Esophagus (tissue), 2 donors: Measurements from ENCODE around the gene SLC10A7. TPM values are rescaled to one million over a fixed set of nuclear protein-coding genes. Genes with fewer than 3 reads are reported as not detected.

Source experiments
- H3K27ac ChIP-seq, 2 donors: one replicate each; pipeline ENCODE4 v1.5.1; 2013; ENCODE audit warnings: low read depth in 2 of 2, mild to moderate bottlenecking in 2 of 2, inconsistent platforms in 1 of 2, low read length in 1 of 2, moderate library complexity in 1 of 2
- H3K27me3 ChIP-seq, 2 donors: one replicate each; pipeline ENCODE4 v1.6.1; 2013; ENCODE audit warnings: low read length in 2 of 2, control low read depth in 1 of 2, mild to moderate bottlenecking in 1 of 2; ENCODE audit not compliant: insufficient read depth in 2 of 2, control insufficient read depth in 1 of 2
- H3K36me3 ChIP-seq, 2 donors: one replicate each; pipeline ENCODE4 v1.6.1; 2013; ENCODE audit warnings: low read length in 1 of 2; ENCODE audit not compliant: control insufficient read depth in 2 of 2, insufficient read depth in 2 of 2
- H3K4me1 ChIP-seq, 2 donors: one replicate each; pipeline ENCODE4 v1.6.1; 2013; ENCODE audit warnings: low read length in 1 of 2; ENCODE audit not compliant: control insufficient read depth in 2 of 2, insufficient read depth in 2 of 2
- H3K4me3 ChIP-seq, 2 donors: one replicate each; pipeline ENCODE4 v1.5.1; 2013; ENCODE audit warnings: low read length in 2 of 2, mild to moderate bottlenecking in 2 of 2, low read depth in 1 of 2, moderate library complexity in 1 of 2
- H3K9me3 ChIP-seq, 2 donors: one replicate each; pipeline ENCODE4 v1.6.1; 2013; ENCODE audit warnings: mild to moderate bottlenecking in 2 of 2, low read depth in 1 of 2, low read length in 1 of 2, moderate library complexity in 1 of 2; ENCODE audit not compliant: control insufficient read depth in 2 of 2, insufficient read depth in 1 of 2
- WGBS, 2 donors: extraction: QIAGEN DNeasy Blood & Tissue Kit; methylation state at CpG; one replicate each; pipeline ENCODE4 v1.1.7; 2013; 5-methylcytosine and 5-hydroxymethylcytosine counted together
- polyA plus RNA-seq, 2 donors: library from polyadenylated mRNA; stranded (reverse); fragments of 200-250 nt; gene quantifications; one replicate each; pipeline ENCODE4 v1.2.3, GENCODE V29; 2013
- donor health status: healthy with polysubstance abuse.
- donor health status: Bipolar disorder and iron deficiency.

The SLC10A7 gene
- polyA plus RNA-seq, 2 donors = 2.5 to 3.8 TPM

- Histone ChIP-seq H3K9me3 (no peaks in the 10 kb centered on the region), H3K4me1 (no peaks in the 10 kb centered on the region), H3K27me3 (no peaks in the 10 kb centered on the region), H3K36me3 (no peaks in the 10 kb centered on the region), H3K4me3 (no peak overlapping the region), H3K27ac (no peak overlapping the region)
- 62 to 75% methylated on average over 3 of the region's 3 CpGs for WGBS, 2 donors
Measured at GRCh38 chr4:146478009-146478408, 43.7 kb downstream of the SLC10A7 start.

GRCh38 chr4:146477054-146477453 is 44.7 kb downstream of the SLC10A7 start:
- H3K27me3 ChIP-seq = no peaks in the 10 kb centered on the region
- H3K9me3 ChIP-seq = no peaks in the 10 kb centered on the region
- no peak overlapping the region for H3K27ac ChIP-seq
- H3K4me1 ChIP-seq = no peaks in the 10 kb centered on the region
- H3K4me3 ChIP-seq = no peak overlapping the region
- 76 to 77% methylated on average over 2 of the region's 2 CpGs for WGBS, 2 donors
- no peaks in the 10 kb centered on the region for H3K36me3 ChIP-seq

GRCh38 chr4:146472404-146472803 is 49.3 kb downstream of the SLC10A7 start:
- no peak overlapping the region for H3K27ac ChIP-seq

GRCh38 chr4:146470604-146471003 is 51.1 kb downstream of the SLC10A7 start:
- Histone ChIP-seq H3K27me3 (no peaks in the 10 kb centered on the region), H3K4me1 (peaks cover 0 to 3% of the 10 kb centered on the region in 2 donors), H3K27ac (no peak overlapping the region), H3K4me3 (no peak overlapping the region), H3K36me3 (no peaks in the 10 kb centered on the region), H3K9me3 (no peaks in the 10 kb centered on the region)

More at GRCh38 chr4:146472404-146472803, 49.3 kb downstream of the SLC10A7 start:
- Histone ChIP-seq H3K9me3 (no peaks in the 10 kb centered on the region), H3K4me3 (no peak overlapping the region), H3K4me1 (peaks cover 0 to 3% of the 10 kb centered on the region in 2 donors), H3K36me3 (no peaks in the 10 kb centered on the region), H3K27me3 (no peaks in the 10 kb centered on the region)
- 91 to 94% methylated on average over 1 of the region's 1 CpG for WGBS, 2 donors

GRCh38 chr4:146469022-146469421 is 52.7 kb downstream of the SLC10A7 start:
- Histone ChIP-seq H3K27me3 (no peaks in the 10 kb centered on the region), H3K36me3 (no peaks in the 10 kb centered on the region), H3K4me3 (no peak overlapping the region), H3K4me1 (peaks cover 0 to 3% of the 10 kb centered on the region in 2 donors), H3K27ac (no peak overlapping the region), H3K9me3 (no peaks in the 10 kb centered on the region)
- WGBS, 2 donors = 95 to 100% methylated on average over 1 of the region's 1 CpG

GRCh38 chr4:146465628-146466027 is 56.1 kb downstream of the SLC10A7 start:
- Histone ChIP-seq H3K4me3 (no peak overlapping the region), H3K4me1 (peaks cover 0 to 3% of the 10 kb centered on the region in 2 donors), H3K9me3 (no peaks in the 10 kb centered on the region), H3K27me3 (no peaks in the 10 kb centered on the region), H3K27ac (no peak overlapping the region), H3K36me3 (no peaks in the 10 kb centered on the region)
- 83 to 91% methylated on average over 1 of the region's 1 CpG for WGBS, 2 donors

GRCh38 chr4:146462251-146462650 is 59.5 kb downstream of the SLC10A7 start:
- Histone ChIP-seq H3K36me3 (no peaks in the 10 kb centered on the region), H3K4me1 (no peaks in the 10 kb centered on the region), H3K9me3 (no peaks in the 10 kb centered on the region), H3K27me3 (no peaks in the 10 kb centered on the region), H3K27ac (no peak overlapping the region), H3K4me3 (no peak overlapping the region)

GRCh38 chr4:146458594-146458993 is 63.1 kb downstream of the SLC10A7 start:
- H3K4me1 ChIP-seq = no peaks in the 10 kb centered on the region
- WGBS, 2 donors = 50 to 56% methylated on average over 1 of the region's 1 CpG
- H3K4me3 ChIP-seq = no peak overlapping the region
- H3K9me3 ChIP-seq = no peaks in the 10 kb centered on the region
- H3K27ac ChIP-seq = no peak overlapping the region
- no peaks in the 10 kb centered on the region for H3K27me3 ChIP-seq
- no peaks in the 10 kb centered on the region for H3K36me3 ChIP-seq

GRCh38 chr4:146456681-146457080 is 65.1 kb downstream of the SLC10A7 start:
- 92 to 95% methylated on average over 2 of the region's 2 CpGs for WGBS, 2 donors
- Histone ChIP-seq H3K4me1 (no peaks in the 10 kb centered on the region), H3K27me3 (no peaks in the 10 kb centered on the region), H3K36me3 (no peaks in the 10 kb centered on the region), H3K4me3 (no peak overlapping the region), H3K27ac (no peak overlapping the region), H3K9me3 (no peaks in the 10 kb centered on the region)

- no peak overlapping the region for H3K4me3 ChIP-seq
- no peaks in the 10 kb centered on the region for H3K4me1 ChIP-seq
- 76 to 81% methylated on average over 5 of the region's 5 CpGs for WGBS, 2 donors
- H3K27me3 ChIP-seq = no peaks in the 10 kb centered on the region
- no peaks in the 10 kb centered on the region for H3K36me3 ChIP-seq
- H3K9me3 ChIP-seq = no peaks in the 10 kb centered on the region
- H3K27ac ChIP-seq = no peak overlapping the region
Measured at GRCh38 chr4:146453181-146453807, 68.4 kb downstream of the SLC10A7 start.
